ENCODE data around the gene PRUNE2.

GRCh38 chr9:76628155-76628554, 277.8 kb downstream of the PRUNE2 start:
- no peak for TF ChIP-seq CTCF (IDR thresholded peaks at IDR 0.05; ENCODE audit: borderline replicate concordance, extremely low read depth, low read length, poor library complexity, severe bottlenecking)
- no peak for TF ChIP-seq EZH2 (IDR thresholded peaks at IDR 0.05; ENCODE audit: borderline replicate concordance, low read depth, low read length, severe bottlenecking)
